GM18909 (cell line): ENCODE data around the gene CCDC137.
"Not testable (repeated sequence)": the region's sequence is repeated elsewhere in the genome, so short reads cannot be mapped to it uniquely, and the experiment has no call there.

Experiments used
- ATAC-seq: cut with Tn5 transposase; IDR thresholded peaks from one replicate; pipeline ENCODE4 v1.9.1; 2021; ENCODE audit warnings: mild to moderate bottlenecking; ENCODE audit not compliant: unreplicated experiment, poor library complexity

Gene CCDC137

DNA sequence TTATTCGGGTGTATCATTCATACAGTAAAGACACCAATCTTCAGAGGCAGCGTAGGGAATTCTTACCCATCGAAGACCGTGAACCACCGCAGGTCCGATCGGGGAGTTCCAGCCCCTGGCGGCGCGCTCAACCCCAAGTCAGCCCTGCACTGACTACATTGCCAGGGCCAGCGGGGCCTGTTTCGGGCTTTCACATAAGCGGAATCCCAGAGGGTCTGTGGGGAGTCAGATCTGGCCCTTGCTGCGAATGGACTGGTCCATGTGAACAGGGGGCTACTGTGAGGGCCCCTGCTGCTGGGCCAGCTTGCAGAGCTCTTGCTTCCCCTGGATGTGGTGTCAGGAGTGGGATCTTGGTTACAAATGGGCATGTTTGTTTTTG lies 17.8 kb upstream of the CCDC137 start:
- ATAC-seq = no peak

GRCh38 chr17:81650951-81651350 lies 15.6 kb upstream of the CCDC137 start:
- no peak for ATAC-seq

DNA sequence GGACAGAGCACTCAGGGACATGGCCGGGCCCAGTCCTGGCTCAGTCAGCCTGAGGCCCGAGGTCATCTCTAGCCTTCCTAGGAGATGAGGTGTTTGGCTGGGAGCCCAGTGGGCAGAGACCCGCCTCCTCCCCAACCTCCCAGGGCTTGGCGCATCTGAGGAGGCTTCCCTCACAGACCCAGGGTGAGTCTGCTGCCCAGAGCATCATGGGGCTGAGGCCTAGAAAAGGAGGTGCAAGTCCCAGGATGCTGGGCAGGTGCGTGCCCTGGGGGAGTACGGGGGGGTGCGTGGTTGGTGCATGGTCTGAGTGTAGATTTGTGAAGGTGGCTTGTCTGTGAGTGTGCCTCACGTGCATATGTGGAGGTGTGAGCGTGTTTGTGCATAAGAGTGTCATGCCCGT lies 14.8 kb upstream of the CCDC137 start:
- ATAC-seq = no peak

DNA sequence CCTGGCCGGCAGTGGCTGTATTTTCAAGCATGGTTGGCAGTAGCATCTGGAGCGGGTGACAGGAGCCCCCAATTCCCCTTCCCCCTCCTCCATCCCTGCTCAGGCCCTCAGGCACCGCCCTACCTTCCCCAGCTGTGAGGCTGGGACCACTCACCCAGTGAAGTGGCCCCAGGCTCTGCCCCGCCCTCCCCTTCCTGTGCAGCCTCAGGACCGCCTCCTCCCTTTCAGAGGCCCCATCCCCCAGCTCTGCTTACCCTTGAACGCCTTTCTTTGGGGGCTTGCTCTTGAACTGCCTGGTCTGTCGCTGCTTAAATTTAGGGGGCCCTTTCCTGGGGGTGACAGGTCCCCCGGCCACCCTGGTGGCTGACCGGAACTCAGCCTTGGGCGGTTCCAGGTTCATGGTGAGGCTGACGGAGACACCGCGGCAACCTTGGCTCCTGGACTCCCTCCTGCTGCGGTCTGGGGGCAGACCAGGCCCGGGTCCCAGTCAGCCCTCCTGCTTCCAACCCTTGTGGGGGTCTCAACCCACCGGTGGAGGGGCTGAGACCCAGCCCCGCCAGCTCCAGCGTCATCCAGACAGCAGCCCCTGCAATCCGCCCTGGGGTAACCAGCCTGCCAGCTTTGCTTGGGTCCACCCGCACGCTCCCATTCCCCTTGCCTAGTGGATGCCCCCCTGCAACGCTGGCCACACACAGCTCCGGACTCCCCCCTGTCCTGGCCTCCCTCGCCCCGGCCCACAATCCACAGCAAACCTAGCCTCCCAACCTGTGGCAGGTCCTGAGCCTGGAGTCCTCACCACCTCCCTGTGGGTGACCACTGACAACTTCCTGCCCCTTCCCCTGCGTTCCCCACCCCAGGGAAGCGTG lies 13.4 kb upstream of the CCDC137 start:
- no peak for ATAC-seq

GRCh38 chr17:81655378-81656117 lies 11.0 kb upstream of the CCDC137 start:
- no peak for ATAC-seq

GRCh38 chr17:81656118-81656743 lies 10.3 kb upstream of the CCDC137 start, which contains the start of gene PDE6G:
TSS of gene PDE6G (minus strand) at chr17:81656542. CDS start at chr17:81653305, 3,237 bp downstream.
- ATAC-seq = no peak

DNA sequence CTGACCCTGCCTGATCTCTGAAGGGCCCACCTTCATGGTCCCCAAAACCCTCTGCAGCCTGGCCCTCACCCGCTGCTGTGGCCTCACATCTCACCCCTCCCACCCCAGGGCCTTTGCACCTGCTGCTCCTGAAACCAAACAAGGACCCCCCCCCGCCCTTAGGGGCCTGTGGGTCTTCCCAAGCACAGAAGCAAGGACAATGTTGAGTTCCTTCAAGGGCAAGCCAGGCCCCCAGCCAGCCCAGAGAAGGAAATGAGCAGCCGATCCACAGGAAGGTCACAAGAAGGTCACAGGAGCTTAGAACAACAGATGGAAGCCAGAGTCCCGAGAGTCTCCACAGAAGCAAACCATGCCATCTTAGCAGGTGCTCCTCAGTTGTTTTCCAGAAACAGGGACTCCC lies 9.7 kb upstream of the CCDC137 start:
- no peak for ATAC-seq

DNA sequence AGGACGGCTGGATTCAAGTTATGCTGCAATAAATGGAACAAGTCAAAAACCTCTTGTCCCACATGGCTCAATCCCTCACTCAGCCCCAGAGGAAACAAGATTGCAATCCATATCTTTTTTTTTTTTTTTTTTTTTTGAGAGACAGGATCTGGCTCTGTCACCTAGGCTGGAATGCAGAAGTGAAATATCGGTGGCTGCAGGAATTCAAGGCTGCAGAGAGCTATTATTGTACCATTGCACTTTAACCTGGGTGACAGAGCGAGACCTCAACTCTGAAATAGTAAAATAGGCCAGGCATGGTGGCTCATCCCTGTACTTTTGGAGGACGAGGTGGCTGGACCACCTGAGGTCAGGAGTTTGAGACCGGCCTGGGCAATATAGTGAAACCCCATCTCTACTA lies 7.5 kb upstream of the CCDC137 start:
- no peak for ATAC-seq

DNA sequence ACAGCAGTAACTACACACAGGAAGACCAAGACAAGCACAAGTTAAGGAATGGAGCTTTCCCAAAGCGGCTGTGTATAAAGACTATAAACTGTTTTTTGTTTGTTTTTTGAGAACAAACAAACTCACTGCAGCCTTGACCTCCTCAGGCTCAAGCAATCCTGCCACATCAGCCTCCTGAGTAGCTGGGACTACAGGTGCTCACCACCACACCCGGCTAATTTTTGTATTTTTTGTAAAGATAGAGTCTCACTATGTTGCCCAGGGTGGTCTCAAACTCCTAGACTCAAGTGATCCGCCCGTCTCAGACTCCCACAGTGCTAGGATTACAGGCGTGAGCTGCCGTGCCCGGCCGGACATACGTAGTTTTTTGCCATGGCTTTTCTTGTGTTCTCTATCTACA lies 6.1 kb upstream of the CCDC137 start:
- ATAC-seq = no peak

DNA sequence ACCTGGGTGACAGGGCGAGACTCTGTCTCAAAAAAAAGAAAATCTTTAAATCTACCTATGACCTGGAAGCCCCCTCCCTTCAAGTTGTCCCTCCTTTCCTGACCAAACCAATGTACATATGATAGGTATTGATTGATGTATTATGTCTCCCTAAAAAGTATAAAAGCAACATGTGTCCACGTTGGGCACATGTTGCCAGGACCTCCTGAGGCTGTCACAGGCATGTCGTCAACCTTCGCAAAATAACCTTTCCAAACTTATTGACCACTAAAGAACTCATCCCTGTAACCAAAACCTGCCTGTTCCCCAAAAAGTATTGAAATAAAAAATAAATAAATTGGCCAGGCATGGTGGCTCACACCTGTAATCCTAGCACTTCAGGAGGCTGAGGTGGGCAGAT lies 4.5 kb upstream of the CCDC137 start:
- ATAC-seq = no peak

GRCh38 chr17:81664051-81664470 lies 2.5 kb upstream of the CCDC137 start:
- no peak for ATAC-seq

GRCh38 chr17:81665205-81666091 lies 1.1 kb upstream of the CCDC137 start:
- peak; percentile 27 for ATAC-seq

GRCh38 chr17:81666092-81666341 lies 520 bp upstream of the CCDC137 start:
- ATAC-seq = no peak

GRCh38 chr17:81667754-81668153 lies 1.2 kb downstream of the CCDC137 start:
- no peak for ATAC-seq

DNA sequence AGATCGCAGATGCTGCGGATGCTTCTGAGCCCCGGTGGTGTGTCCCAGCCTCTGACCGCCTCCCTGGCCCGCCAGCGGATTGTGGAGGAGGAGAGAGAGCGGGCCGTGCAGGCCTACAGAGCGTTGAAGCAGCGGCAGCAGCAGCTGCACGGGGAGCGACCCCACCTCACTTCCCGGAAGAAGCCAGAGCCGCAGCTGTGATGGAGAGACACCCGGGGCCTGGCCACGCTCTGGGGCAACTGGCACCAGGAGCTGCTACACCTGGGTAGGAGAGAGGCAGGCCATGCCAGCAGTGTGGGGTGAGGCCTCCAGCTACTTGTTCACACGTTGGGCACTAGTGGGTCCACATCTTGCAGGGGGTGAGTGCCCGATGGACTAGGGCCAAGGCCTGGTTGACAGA lies 6.0 kb downstream of the CCDC137 start:
- ATAC-seq = no peak

DNA sequence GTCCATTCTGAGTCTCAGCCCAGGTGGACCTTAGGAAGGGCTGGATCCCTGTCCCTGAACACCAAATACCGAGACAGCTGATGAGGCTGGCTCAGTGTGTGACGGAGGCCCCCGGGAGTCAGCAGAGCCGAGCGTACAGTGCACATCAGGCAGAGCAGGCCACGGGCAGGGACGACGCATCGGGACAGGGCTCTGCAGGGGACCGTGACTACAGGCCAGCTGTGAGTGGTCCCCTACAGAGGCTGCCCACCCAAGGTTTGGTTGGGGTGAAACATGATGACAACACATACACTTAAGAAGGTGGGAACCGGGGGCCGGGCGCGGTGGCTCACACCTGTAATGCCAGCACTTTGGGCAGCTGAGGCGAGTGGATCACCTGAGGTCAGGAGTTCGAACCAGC lies 6.4 kb downstream of the CCDC137 start:
- ATAC-seq = no peak

DNA sequence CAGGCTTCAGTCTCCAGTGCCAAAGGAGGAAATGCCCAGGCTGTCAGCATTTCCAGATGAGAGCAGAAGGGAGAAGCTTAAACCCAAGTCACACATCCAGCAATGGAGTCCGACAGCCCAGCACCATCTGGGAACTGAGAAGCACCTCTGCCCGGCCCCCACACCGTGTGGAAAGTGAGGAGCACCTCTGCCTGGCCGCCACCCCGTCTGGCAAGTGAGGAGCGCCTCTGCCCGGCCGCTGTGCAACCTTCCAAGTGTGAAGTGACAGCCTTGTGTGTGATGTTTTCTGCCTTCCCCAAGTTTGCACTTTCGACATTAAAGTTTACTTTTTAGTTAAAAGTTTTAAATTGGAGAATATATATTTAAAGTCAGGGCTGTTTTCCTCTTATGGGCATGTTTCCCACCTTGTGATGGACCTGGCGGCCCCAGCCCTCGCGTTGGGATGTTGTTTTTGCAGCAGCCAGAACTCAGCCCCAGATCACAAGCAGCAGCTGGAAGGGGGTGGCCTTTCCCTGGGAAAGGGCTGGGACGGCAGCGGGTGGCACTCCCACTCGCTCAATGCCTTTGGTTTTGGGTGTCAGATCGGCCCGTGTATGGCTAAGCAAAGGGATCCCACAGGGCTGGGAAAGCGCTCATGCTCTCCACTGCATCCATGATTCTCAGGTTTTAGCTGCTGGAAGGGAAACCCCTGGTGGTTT lies 7.2 kb downstream of the CCDC137 start:
- ATAC-seq = no peak

DNA sequence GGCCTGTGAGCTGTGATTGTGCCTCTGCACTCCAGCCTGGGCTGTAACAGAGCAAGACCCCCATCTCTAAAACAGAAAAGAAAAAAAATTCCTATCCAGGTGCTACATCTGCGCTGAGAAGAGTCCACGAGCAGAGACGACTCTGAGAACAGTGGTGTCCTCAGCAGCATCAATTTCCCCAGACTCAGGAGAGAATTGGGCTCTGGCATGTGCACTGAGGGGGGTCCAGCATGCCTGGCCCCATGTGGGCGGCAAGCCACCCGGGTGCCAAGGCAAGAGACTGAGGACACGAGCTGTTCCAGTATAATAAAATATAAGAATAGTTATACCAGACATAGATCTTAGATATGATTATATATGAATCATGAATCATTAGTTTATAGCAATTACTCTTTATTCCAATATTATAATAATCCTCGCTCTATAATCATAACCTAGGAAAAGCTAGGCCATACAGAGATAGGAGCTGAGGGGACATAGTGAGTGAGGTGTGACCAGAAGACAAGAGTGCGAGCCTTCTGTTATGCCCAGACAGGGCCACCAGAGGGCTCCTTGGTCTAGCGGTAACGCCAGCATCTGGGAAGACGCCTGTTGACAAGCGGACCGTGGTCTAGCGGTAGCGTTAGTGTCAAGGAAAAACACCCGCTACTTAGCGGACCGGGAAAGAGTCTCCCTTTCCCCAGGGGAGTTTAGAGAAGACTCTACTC lies 9.1 kb downstream of the CCDC137 start:
- not testable (repeated sequence) for ATAC-seq

GRCh38 chr17:81676906-81677305 lies 10.4 kb downstream of the CCDC137 start:
- no peak for ATAC-seq
